Right lobe of liver (tissue), 4 donors: ENCODE results near the gene ARMC3.

Experiments
- CTCF ChIP-seq, 4 donors: fragments of 200-600 bp in 3 of 4; fragments of 450-650 bp in 1 of 4; IDR thresholded peaks; one replicate each; pipeline versions ENCODE4 v1.5.1 to v1.8.0; 2016 to 2022; ENCODE audit warnings: antibody characterized with exemption in 4 of 4, mild to moderate bottlenecking in 2 of 4
- POLR2A ChIP-seq: fragments of 450-650 bp; IDR thresholded peaks from one replicate; pipeline ENCODE4 v1.6.1; 2017; ENCODE audit warnings: antibody characterized with exemption, mild to moderate bottlenecking
- donor health status: DM: no; HTN: no; CAD: no.
- donor health status: DM: no; HTN: no; CAD: no.
- donor health status: DM: no; HTN: yes; CAD: no.

GRCh38 chr10:23035569-23035968 lies 107.7 kb downstream of the ARMC3 start:
- TF ChIP-seq CTCF (IDR thresholded peaks at IDR 0.05), result no peak
- TF ChIP-seq POLR2A, result no peak
